Activated naive CD4-positive, alpha-beta T cell treated with anti-CD3 and anti-CD28 coated beads, Interleukin-2, amount 50 U/mL, for 24 hours (primary cell): ENCODE measurements around the gene PCDH18.
"Not testable (repeated sequence)": the region's sequence is repeated elsewhere in the genome, so short reads cannot be mapped to it uniquely, and the experiment has no call there.

Experiments
- H3K27ac Mint-ChIP-seq: one replicate; pipeline ENCODE4 v1.8.0; 2021; ENCODE audit warnings: mild to moderate bottlenecking, mixed read lengths
- H3K27me3 Mint-ChIP-seq: one replicate; pipeline ENCODE4 v1.8.0; 2021; ENCODE audit warnings: mixed read lengths
- H3K36me3 Mint-ChIP-seq: one replicate; pipeline ENCODE4 v1.8.0; 2021; ENCODE audit warnings: mixed read lengths
- H3K4me1 Mint-ChIP-seq: one replicate; pipeline ENCODE4 v1.8.0; 2021; ENCODE audit warnings: mixed read lengths
- H3K4me3 Mint-ChIP-seq: one replicate; pipeline ENCODE4 v1.8.0; 2021; ENCODE audit warnings: mild to moderate bottlenecking, mixed read lengths
- H3K9me3 Mint-ChIP-seq: one replicate; pipeline ENCODE4 v1.8.0; 2021; ENCODE audit warnings: mixed read lengths

PCDH18 gene

GRCh38 chr4:137514406-137515111 lies 17.7 kb downstream of the PCDH18 start:
- Mint-ChIP-seq H3K27ac (no peak overlapping the region), H3K36me3 (no peaks in the 10 kb centered on the region), H3K27me3 (no peaks in the 10 kb centered on the region), H3K9me3 (peaks cover 4% of the 10 kb centered on the region), H3K4me3 (no peak overlapping the region), H3K4me1 (no peaks in the 10 kb centered on the region)

- no peak overlapping the region for H3K27ac Mint-ChIP-seq
- no peaks in the 10 kb centered on the region for H3K36me3 Mint-ChIP-seq
- H3K4me3 Mint-ChIP-seq: no peak overlapping the region
- H3K9me3 Mint-ChIP-seq: peaks cover 4% of the 10 kb centered on the region
- no peaks in the 10 kb centered on the region for H3K27me3 Mint-ChIP-seq
- H3K4me1 Mint-ChIP-seq: no peaks in the 10 kb centered on the region
Measured at GRCh38 chr4:137510557-137511265, 21.6 kb downstream of the PCDH18 start.

- no peaks in the 10 kb centered on the region for H3K27me3 Mint-ChIP-seq
- no peaks in the 10 kb centered on the region for H3K36me3 Mint-ChIP-seq
- H3K4me3 Mint-ChIP-seq: no peak overlapping the region
- H3K9me3 Mint-ChIP-seq: no peaks in the 10 kb centered on the region
- no peak overlapping the region for H3K27ac Mint-ChIP-seq
- H3K4me1 Mint-ChIP-seq: no peaks in the 10 kb centered on the region
Measured at GRCh38 chr4:137509855-137510282, 22.4 kb downstream of the PCDH18 start.

- H3K27me3 Mint-ChIP-seq: no peaks in the 10 kb centered on the region
- no peak overlapping the region for H3K4me3 Mint-ChIP-seq
- H3K36me3 Mint-ChIP-seq: no peaks in the 10 kb centered on the region
- H3K9me3 Mint-ChIP-seq: no peaks in the 10 kb centered on the region
- H3K4me1 Mint-ChIP-seq: no peaks in the 10 kb centered on the region
- H3K27ac Mint-ChIP-seq: no peak overlapping the region
Measured at GRCh38 chr4:137502339-137503129, 29.8 kb downstream of the PCDH18 start.

GRCh38 chr4:137496267-137496666 lies 36.0 kb downstream of the PCDH18 start:
- H3K27ac Mint-ChIP-seq, H3K4me3 Mint-ChIP-seq, H3K36me3 Mint-ChIP-seq, H3K27me3 Mint-ChIP-seq, H3K9me3 Mint-ChIP-seq, H3K4me1 Mint-ChIP-seq: not testable (repeated sequence)

GRCh38 chr4:137495578-137495977 lies 36.7 kb downstream of the PCDH18 start:
- Mint-ChIP-seq H3K9me3 (peaks cover 3% of the 10 kb centered on the region), H3K4me3 (no peak overlapping the region), H3K36me3 (no peaks in the 10 kb centered on the region), H3K27me3 (no peaks in the 10 kb centered on the region), H3K27ac (no peak overlapping the region), H3K4me1 (no peaks in the 10 kb centered on the region)

GRCh38 chr4:137483313-137483959 lies 48.9 kb downstream of the PCDH18 start:
- H3K27me3 Mint-ChIP-seq, H3K9me3 Mint-ChIP-seq, H3K4me3 Mint-ChIP-seq, H3K27ac Mint-ChIP-seq, H3K4me1 Mint-ChIP-seq, H3K36me3 Mint-ChIP-seq: not testable (repeated sequence)

- H3K4me1 Mint-ChIP-seq, H3K27ac Mint-ChIP-seq, H3K4me3 Mint-ChIP-seq, H3K36me3 Mint-ChIP-seq, H3K9me3 Mint-ChIP-seq, H3K27me3 Mint-ChIP-seq: not testable (repeated sequence)
Measured at GRCh38 chr4:137479657-137480056, 52.6 kb downstream of the PCDH18 start.

- H3K27ac Mint-ChIP-seq: no peak overlapping the region
- H3K36me3 Mint-ChIP-seq: no peaks in the 10 kb centered on the region
- no peak overlapping the region for H3K4me3 Mint-ChIP-seq
- no peaks in the 10 kb centered on the region for H3K9me3 Mint-ChIP-seq
- no peaks in the 10 kb centered on the region for H3K4me1 Mint-ChIP-seq
- H3K27me3 Mint-ChIP-seq: no peaks in the 10 kb centered on the region
Measured at GRCh38 chr4:137476345-137476744, 55.9 kb downstream of the PCDH18 start.

GRCh38 chr4:137474711-137475301 lies 57.5 kb downstream of the PCDH18 start:
- Mint-ChIP-seq H3K4me3 (no peak overlapping the region), H3K27ac (no peak overlapping the region), H3K27me3 (no peaks in the 10 kb centered on the region), H3K4me1 (no peaks in the 10 kb centered on the region), H3K9me3 (no peaks in the 10 kb centered on the region), H3K36me3 (no peaks in the 10 kb centered on the region)

- no peak overlapping the region for H3K27ac Mint-ChIP-seq
- H3K36me3 Mint-ChIP-seq: no peaks in the 10 kb centered on the region
- no peaks in the 10 kb centered on the region for H3K4me1 Mint-ChIP-seq
- H3K4me3 Mint-ChIP-seq: no peak overlapping the region
- H3K27me3 Mint-ChIP-seq: no peaks in the 10 kb centered on the region
- H3K9me3 Mint-ChIP-seq: peaks cover 9% of the 10 kb centered on the region
Measured at GRCh38 chr4:137471895-137472294, 60.4 kb downstream of the PCDH18 start.

- no peaks in the 10 kb centered on the region for H3K4me1 Mint-ChIP-seq
- peaks cover 9% of the 10 kb centered on the region for H3K9me3 Mint-ChIP-seq
- H3K4me3 Mint-ChIP-seq: no peak overlapping the region
- H3K27ac Mint-ChIP-seq: no peak overlapping the region
- H3K36me3 Mint-ChIP-seq: no peaks in the 10 kb centered on the region
- no peaks in the 10 kb centered on the region for H3K27me3 Mint-ChIP-seq
Measured at GRCh38 chr4:137471461-137471860, 60.8 kb downstream of the PCDH18 start.

GRCh38 chr4:137470806-137471205 lies 61.5 kb downstream of the PCDH18 start:
- H3K27ac Mint-ChIP-seq: no peak overlapping the region
- H3K9me3 Mint-ChIP-seq: peaks cover 9% of the 10 kb centered on the region
- H3K36me3 Mint-ChIP-seq: no peaks in the 10 kb centered on the region
- no peaks in the 10 kb centered on the region for H3K4me1 Mint-ChIP-seq
- no peak overlapping the region for H3K4me3 Mint-ChIP-seq
- H3K27me3 Mint-ChIP-seq: no peaks in the 10 kb centered on the region
